ENCODE data around the gene EPS8L3. TPM values are rescaled to one million over a fixed set of nuclear protein-coding genes. Genes with fewer than 3 reads are reported as not detected.
"Not testable (repeated sequence)": the region's sequence is repeated elsewhere in the genome, so short reads cannot be mapped to it uniquely, and the experiment has no call there.

EPS8L3 gene
- total RNA-seq, 1 donor from 2014 or later, result not detected

DNA sequence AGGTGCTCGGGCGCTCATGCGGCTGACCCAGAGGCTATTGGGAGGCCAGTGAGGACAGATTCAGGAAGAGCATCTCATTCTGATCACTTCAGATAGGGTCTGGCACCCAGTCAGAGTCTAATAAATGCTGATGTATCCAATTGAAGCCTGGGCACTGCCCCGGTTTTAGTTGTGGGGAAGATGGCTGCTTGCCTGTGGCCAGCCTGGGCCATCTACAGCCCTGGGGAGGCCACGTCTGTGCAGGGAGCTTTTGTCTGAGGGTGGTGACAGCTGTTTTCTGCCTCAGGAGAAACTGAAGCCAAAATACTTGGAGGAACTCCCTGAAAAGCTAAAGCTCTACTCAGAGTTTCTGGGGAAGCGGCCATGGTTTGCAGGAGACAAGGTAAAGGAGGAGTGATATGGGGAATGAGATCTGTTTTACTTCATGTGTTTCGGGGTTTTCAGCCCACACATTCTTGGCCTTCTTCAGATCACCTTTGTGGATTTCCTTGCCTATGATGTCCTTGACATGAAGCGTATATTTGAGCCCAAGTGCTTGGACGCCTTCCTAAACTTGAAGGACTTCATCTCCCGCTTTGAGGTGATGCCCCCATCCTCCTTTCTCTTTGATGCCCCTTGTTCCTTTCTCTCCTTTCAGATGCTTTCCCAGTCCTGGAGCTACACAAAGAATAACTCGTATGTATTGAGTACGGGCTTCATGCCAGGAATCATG, 48.9 kb downstream of the EPS8L3 start:
- no peak for DNase-seq (ENCODE audit: extremely low read depth, low read depth, low spot score)

DNA sequence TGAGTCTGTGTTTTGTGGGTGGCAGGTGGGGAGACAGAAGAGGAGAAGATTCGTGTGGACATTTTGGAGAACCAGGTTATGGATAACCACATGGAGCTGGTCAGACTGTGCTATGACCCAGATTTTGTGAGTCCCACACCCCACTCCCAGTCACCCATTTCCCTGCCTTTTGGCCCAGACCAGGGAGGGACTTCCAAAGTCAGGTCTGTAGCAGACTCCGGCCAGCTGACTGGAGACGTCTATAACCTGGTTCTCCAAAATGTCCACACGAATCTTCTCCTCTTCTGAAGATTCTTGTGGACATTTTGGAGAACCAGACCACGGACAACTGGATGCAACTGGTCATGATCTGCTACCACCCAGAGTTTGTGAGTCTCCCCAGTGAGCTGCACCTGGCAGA, 50.1 kb downstream of the EPS8L3 start:
- no peak for DNase-seq (ENCODE audit: extremely low read depth, low read depth, low spot score)

DNA sequence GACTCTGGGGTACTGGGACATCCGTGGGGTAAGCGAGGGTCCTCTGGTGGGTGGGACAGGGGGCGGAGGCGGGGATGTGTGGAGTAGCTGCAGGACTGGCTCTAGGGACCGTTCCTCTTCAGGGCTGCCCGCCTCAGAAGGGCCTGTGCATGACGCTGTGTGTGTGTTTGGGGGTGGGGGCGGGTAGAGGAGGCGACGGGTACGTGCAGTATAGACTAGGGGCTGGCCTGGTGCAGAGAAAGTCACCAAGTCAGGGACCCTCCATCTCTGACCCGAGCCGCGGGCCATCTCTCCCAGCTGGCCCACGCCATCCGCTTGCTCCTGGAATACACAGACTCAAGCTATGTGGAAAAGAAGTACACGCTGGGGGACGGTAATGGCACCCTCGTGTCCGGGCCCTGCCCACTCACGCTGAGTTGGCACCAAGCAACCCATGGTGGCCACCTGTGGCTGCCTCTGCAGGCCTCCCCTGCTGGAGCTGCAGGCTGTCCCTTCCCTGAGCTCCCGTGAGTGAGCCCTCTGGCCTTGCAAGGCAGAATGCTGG, 51.3 kb downstream of the EPS8L3 start:
- no peak for DNase-seq (ENCODE audit: extremely low read depth, low read depth, low spot score)

DNA sequence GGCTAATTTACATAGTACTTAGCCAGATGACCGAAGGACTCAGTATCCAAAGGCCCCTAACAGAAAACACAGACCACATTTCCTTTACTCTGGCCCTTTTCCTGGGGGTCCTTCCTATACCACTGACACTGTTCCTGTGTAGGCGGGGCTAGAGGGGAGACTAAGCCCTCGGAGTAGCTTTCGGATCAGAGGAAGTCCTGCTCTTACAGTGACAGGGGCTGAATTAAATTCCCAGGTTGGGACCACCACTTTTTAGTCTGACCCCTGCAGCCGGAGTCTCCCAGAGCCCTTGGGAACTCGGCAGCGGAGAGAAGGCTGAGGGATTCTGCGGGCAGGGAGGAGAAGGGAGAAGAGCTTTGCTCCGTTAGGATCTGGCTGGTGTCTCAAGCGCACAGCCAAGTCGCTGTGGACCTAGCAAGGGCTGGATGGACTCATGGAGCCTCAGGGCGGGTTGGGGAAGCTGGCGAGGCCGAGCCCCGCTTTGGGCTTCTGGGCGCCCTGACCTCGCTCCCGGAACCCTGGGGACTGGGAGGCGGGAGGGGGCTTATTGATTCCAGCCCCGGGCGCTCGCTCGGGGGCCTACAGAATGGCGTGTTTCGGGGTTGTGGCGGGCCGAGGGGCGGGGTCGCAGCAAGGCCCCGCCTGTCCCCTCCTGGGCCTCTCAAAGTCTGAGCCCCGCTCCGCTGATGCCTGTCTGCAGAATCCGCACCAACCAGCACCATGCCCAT, 52.0 kb downstream of the EPS8L3 start, which contains the start of gene GSTM5:
TSS of gene GSTM5 (plus strand) at position 659 of the 728 bp plus-strand sequence. CDS start at position 721, 62 bp downstream.
- not testable (repeated sequence) for DNase-seq (ENCODE audit: extremely low read depth, low read depth, low spot score)

DNA sequence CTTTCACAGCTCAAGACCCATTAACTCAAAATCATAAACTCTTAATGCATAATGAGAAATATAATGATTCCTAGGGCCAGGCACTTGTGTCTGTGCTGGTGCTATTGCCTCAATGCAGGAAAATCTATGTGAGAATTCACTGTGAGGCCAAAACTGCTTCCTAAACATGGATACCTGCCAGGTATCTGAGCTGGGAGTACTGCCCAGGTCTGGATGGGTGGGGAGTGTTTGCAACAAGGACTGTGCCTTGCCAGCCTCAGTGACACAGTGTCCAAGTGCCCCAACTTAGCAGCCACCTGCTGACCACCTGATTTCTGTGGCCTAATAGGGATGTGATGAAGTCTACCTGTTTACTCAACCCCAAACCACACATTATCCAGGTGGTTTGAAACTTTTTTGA, 53.9 kb downstream of the EPS8L3 start:
- not testable (repeated sequence) for DNase-seq (ENCODE audit: extremely low read depth, low read depth, low spot score)

DNA sequence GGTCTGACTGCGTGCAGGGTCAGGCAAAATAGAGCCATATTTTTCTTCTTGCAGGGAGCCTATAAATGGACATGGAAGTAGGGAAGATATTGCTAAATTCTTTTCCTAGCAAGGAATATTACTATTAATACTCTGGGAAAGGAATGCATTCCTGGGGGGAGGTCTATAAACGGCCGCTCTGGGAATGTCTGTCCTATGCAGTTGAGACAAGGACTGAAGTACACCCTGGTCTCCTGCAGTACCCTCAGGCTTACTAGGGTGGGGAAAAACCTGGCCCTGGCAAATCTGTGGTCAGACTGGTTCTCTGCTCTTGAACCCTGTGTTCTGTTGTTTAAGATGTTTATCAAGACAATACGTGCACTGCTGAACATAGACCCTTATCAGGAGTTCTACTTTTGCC, 54.8 kb downstream of the EPS8L3 start:
- not testable (repeated sequence) for DNase-seq (ENCODE audit: extremely low read depth, low read depth, low spot score)

DNA sequence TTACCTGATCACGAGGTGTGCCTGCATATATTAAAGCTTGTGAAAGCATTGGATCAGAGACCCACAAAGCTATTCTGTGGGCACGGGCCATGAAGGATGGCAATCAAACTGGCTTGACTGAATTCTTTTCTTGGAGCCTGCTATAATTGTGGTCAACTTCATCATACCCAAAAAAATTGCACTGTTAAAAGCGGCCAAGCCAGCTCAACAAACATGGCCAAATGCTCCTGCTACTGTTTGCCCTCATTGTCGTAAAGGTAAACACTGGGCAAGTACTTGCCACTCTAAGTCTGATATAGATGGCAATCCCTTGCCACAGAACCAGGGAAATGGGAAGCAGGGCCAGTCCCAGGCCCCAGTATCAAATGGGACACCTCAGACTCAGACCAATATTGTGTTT, 58.3 kb downstream of the EPS8L3 start:
- DNase-seq (ENCODE audit: extremely low read depth, low read depth, low spot score), result no peak

DNA sequence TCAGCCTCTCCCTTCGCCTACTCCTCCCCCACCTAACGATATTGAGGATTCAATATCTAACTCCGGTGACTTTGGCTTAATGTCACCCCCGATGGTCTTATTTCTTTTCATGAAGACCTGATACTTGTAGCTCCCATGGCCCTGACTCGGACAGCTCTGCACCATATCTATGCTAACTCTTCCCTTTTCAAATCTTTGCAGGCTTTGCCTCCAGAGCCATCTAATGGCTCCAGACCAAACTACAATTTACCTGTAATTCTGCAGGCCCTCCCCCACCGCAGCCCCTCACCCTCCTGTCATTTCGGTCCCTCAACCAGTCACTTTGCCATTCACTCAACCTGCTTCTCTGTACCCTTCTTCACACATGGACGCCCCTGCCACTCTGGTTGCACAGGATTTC, 59.5 kb downstream of the EPS8L3 start:
- DNase-seq (ENCODE audit: extremely low read depth, low read depth, low spot score), result no peak

DNA sequence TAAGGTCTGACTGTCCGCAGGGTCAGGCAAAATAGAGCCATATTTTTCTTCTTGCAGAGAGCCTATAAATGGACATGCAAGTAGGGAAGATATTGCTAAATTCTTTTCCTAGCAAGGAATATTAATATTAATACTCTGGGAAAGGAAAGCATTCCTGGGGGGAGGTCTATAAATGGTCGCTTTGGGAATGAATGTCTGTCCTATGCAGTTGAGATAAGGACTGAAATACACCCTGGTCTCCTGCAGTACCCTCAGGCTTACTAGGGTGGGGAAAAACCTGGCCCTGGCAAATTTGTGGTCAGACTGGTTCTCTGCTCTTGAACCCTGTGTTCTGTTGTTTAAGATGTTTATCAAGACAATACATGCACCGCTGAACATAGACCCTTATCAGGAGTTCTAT, 60.8 kb downstream of the EPS8L3 start:
- not testable (repeated sequence) for DNase-seq (ENCODE audit: extremely low read depth, low read depth, low spot score)

Other genes starting within 250 kb of the EPS8L3 start
- gene GPR61, start 224.1 kb downstream of the EPS8L3 start, total RNA-seq, result not detected in 2 replicates
- 10.7 and 11.4 TPM in 2 replicates for gene GNAI3, start 215.3 kb downstream of the EPS8L3 start, total RNA-seq
- gene GNAT2, start 144.3 kb downstream of the EPS8L3 start, total RNA-seq, result not detected in 2 replicates
- 64.3 and 68.0 TPM in 2 replicates for gene AMPD2, start 144.1 kb downstream of the EPS8L3 start, total RNA-seq
- gene GSTM4, start 107.8 kb downstream of the EPS8L3 start, total RNA-seq, result 2.0 and 3.3 TPM in 2 replicates
- 1.9 and 6.2 TPM in 2 replicates for gene GSTM2, start 95.9 kb downstream of the EPS8L3 start, total RNA-seq
- gene GSTM1, start 76.1 kb downstream of the EPS8L3 start, total RNA-seq, result 9.3 TPM in 1 of 2 replicates, not detected in the other
- gene GSTM5, start 51.7 kb downstream of the EPS8L3 start, total RNA-seq, result not detected in 2 replicates
- gene GSTM3, start 22.9 kb downstream of the EPS8L3 start, total RNA-seq, result 25.7 and 39.8 TPM in 2 replicates
- gene CSF1, start 146.9 kb upstream of the EPS8L3 start, total RNA-seq, result 62.4 and 87.3 TPM in 2 replicates
- 35.0 and 51.6 TPM in 2 replicates for gene AHCYL1, start 220.8 kb upstream of the EPS8L3 start, total RNA-seq